HepG2 (cell line): ENCODE measurements around the gene CALML6. TPM values are rescaled to one million over a fixed set of nuclear protein-coding genes. Genes with fewer than 3 reads are reported as not detected.

Experiments used
- ARID2 ChIP-seq: sonication (generic); formaldehyde crosslinking; IDR thresholded peaks from 2 replicates; pipeline ENCODE4 v1.8.1; 2022; ENCODE audit warnings: mild to moderate bottlenecking, missing genetic modification reagents, borderline replicate concordance
- ATAD3A ChIP-seq: sonication (generic); formaldehyde crosslinking; IDR thresholded peaks from 2 replicates; pipeline ENCODE4 v1.4.0; 2020; ENCODE audit warnings: missing genetic modification reagents
- CBX2 ChIP-seq, 2 experiments: fragments of 200-600 bp in 1 of 2; sonication (generic); formaldehyde crosslinking in 1 of 2; IDR thresholded peaks; 2 replicates each; pipeline versions ENCODE4 v1.7.0 to v1.8.1; 2018 to 2022; ENCODE audit warnings: low read depth in 2 of 2, low read length in 1 of 2, mild to moderate bottlenecking in 1 of 2, missing genetic modification reagents in 1 of 2
- CC2D1A ChIP-seq: sonication (generic); formaldehyde crosslinking; IDR thresholded peaks from 2 replicates; pipeline ENCODE4 v1.8.1; 2023; ENCODE audit warnings: mild to moderate bottlenecking, missing genetic modification reagents
- ELK4 ChIP-seq: sonication (generic); formaldehyde crosslinking; IDR thresholded peaks from 2 replicates; pipeline ENCODE4 v1.9.0; 2021; ENCODE audit warnings: missing genetic modification reagents, borderline replicate concordance
- EP300 ChIP-seq, 3 experiments: sonication (generic) in 1 of 3; formaldehyde crosslinking in 1 of 3; IDR thresholded peaks; 2 replicates each; pipeline versions ENCODE4 v1.5.1 to v1.6.1; 2011 to 2020; ENCODE audit warnings: low read depth in 2 of 3, low read length in 2 of 3, borderline replicate concordance in 1 of 3, improper control_type of control experiment in 1 of 3, mild to moderate bottlenecking in 1 of 3, missing genetic modification reagents in 1 of 3, moderate library complexity in 1 of 3
- MTA3 ChIP-seq: sonication (generic); formaldehyde crosslinking; IDR thresholded peaks from 2 replicates; pipeline ENCODE4 v1.4.0; 2020; ENCODE audit warnings: missing genetic modification reagents
- REL ChIP-seq: sonication (generic); formaldehyde crosslinking; conservative IDR thresholded peaks from 2 replicates; pipeline ENCODE4 v1.8.0; 2022; ENCODE audit warnings: mild to moderate bottlenecking, missing genetic modification reagents, moderate library complexity
- SNAPC2 ChIP-seq: sonication (generic); formaldehyde crosslinking; IDR thresholded peaks from 2 replicates; pipeline ENCODE4 v1.8.1; 2022; ENCODE audit warnings: mild to moderate bottlenecking, missing genetic modification reagents
- ZBTB46 ChIP-seq: sonication (generic); formaldehyde crosslinking; IDR thresholded peaks from 2 replicates; pipeline ENCODE4 v1.4.0; 2020; ENCODE audit warnings: mild to moderate bottlenecking, missing genetic modification reagents, borderline replicate concordance
- ZKSCAN5 ChIP-seq: sonication (generic); formaldehyde crosslinking; IDR thresholded peaks from 2 replicates; pipeline ENCODE4 v1.5.1; 2020; ENCODE audit warnings: mild to moderate bottlenecking, missing genetic modification reagents
- ZNF713 ChIP-seq: sonication (generic); formaldehyde crosslinking; IDR thresholded peaks from 2 replicates; pipeline ENCODE4 v1.4.0; 2020; ENCODE audit warnings: mild to moderate bottlenecking, missing genetic modification reagents
- ZNF770 ChIP-seq: sonication (generic); formaldehyde crosslinking; IDR thresholded peaks from 2 replicates; pipeline ENCODE4 v1.5.0; 2020; ENCODE audit warnings: mild to moderate bottlenecking, missing genetic modification reagents
- ZNF841 ChIP-seq: sonication (generic); formaldehyde crosslinking; IDR thresholded peaks from 2 replicates; pipeline ENCODE4 v1.8.1; 2023; ENCODE audit warnings: missing genetic modification reagents, borderline replicate concordance
- polyA plus RNA-seq, 8 experiments: library from polyadenylated mRNA; depleted of rRNA in 3 of 8; stranded (reverse) in 7 of 8; unstranded in 1 of 8; fragments of >200 nt; fragmentation: Illumina TruSeq in 4 of 8; extraction: Trizol in 4 of 8; gene quantifications; 2 replicates each; pipeline versions ENCODE4 v1.2.1 to v1.2.3, GENCODE V29; 2011 to 2016; ENCODE audit warnings: low read depth in 4 of 8, missing spikeins in 1 of 8, mixed read lengths in 1 of 8; ENCODE audit not compliant: insufficient read depth in 1 of 8
- total RNA-seq, 5 experiments: library from RNA; depleted of rRNA; stranded (reverse); fragments of >200 nt; fragmentation: Illumina TruSeq; extraction: Trizol; gene quantifications; 2 replicates each; pipeline ENCODE4 v1.2.3, GENCODE V29; 2016; ENCODE audit warnings: low read depth in 1 of 5
- TF ChIP-seq, protein P1 (sequence below), 2 experiments: sonication (generic) in 1 of 2; formaldehyde crosslinking in 1 of 2; IDR thresholded peaks; 2 replicates each; pipeline versions ENCODE4 v1.4.0 to v1.6.1; 2016 to 2020; ENCODE audit warnings: borderline replicate concordance in 1 of 2, low read depth in 1 of 2, mild to moderate bottlenecking in 1 of 2, missing genetic modification reagents in 1 of 2

Gene CALML6
- total and polyA plus RNA-seq, 2 of the 13 experiments (the other 11 are each of a cell fraction or from before 2014, with no cell fraction given), result 0.11 to 0.12 TPM

- TF ChIP-seq, protein P1, sequence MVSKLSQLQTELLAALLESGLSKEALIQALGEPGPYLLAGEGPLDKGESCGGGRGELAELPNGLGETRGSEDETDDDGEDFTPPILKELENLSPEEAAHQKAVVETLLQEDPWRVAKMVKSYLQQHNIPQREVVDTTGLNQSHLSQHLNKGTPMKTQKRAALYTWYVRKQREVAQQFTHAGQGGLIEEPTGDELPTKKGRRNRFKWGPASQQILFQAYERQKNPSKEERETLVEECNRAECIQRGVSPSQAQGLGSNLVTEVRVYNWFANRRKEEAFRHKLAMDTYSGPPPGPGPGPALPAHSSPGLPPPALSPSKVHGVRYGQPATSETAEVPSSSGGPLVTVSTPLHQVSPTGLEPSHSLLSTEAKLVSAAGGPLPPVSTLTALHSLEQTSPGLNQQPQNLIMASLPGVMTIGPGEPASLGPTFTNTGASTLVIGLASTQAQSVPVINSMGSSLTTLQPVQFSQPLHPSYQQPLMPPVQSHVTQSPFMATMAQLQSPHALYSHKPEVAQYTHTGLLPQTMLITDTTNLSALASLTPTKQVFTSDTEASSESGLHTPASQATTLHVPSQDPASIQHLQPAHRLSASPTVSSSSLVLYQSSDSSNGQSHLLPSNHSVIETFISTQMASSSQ (IDR thresholded peaks at IDR 0.05; ENCODE audit: low read depth), result no peak
- TF ChIP-seq, protein P1 (CRISPR knock-in tag; IDR thresholded peaks at IDR 0.05; ENCODE audit: borderline replicate concordance), result no peak
- TF ChIP-seq CC2D1A (no peak), MTA3 (no peak), EP300 (IDR thresholded peaks at IDR 0.05; ENCODE audit: low read depth in 2 of 2, low read length in 2 of 2) (no peak), EP300 (CRISPR knock-in tag; IDR thresholded peaks at IDR 0.05; ENCODE audit: borderline replicate concordance) (0 out of 2 replicates have a peak, but pooled peaks have one; percentile 3), ATAD3A (no peak), SNAPC2 (CRISPR knock-in tag) (peak; percentile 63; the same call in 1 of the 2 replicates), ARID2 (0 out of 2 replicates have a peak, but pooled peaks have one; percentile 17), ZNF713 (CRISPR knock-in tag) (no peak), ZBTB46 (CRISPR knock-in tag) (peak; percentile 63; the same call in 1 of the 2 replicates), ZNF841 (CRISPR knock-in tag) (no peak), REL (CRISPR knock-in tag) (0 out of 2 replicates have a peak, but pooled peaks have one; percentile 13), ZKSCAN5 (CRISPR knock-in tag) (no peak), ZNF770 (CRISPR knock-in tag) (no peak), CBX2 (IDR thresholded peaks at IDR 0.05; ENCODE audit: low read depth, low read length) (no peak), CBX2 (CRISPR knock-in tag; IDR thresholded peaks at IDR 0.05; ENCODE audit: low read depth) (no peak), ELK4 (CRISPR knock-in tag) (no peak)
Measured at GRCh38 chr1:1920057-1920607, 5.1 kb downstream of the CALML6 start (continued).
